HG03520 (cell line): ENCODE measurements around the gene TPK1.
"Not testable (repeated sequence)": the region's sequence is repeated elsewhere in the genome, so short reads cannot be mapped to it uniquely, and the experiment has no call there.

Source experiments
- ATAC-seq: cut with Tn5 transposase; IDR thresholded peaks from one replicate; pipeline ENCODE4 v1.9.1; 2021; ENCODE audit warnings: mild to moderate bottlenecking, moderate library complexity; ENCODE audit not compliant: unreplicated experiment

The TPK1 gene

DNA sequence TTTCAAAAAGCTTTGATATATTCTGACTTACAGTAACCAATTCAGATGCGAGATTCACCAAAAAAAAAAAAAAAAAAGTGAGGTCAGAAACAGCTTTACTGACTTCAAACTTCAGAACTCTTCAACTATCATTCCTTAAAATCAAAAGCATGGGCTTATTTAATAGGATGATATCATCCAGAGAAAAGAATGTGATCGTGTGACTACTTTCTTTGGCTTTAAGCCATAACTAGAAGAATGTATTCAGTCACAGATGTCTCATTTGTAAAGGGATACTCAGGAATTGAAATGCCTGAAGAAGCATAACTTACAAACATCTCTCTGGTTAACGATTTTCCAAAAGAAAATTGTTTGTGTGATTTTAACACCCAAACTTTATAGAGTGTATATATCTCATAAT is 11.5 kb downstream of the TPK1 start:
- no peak for ATAC-seq

DNA sequence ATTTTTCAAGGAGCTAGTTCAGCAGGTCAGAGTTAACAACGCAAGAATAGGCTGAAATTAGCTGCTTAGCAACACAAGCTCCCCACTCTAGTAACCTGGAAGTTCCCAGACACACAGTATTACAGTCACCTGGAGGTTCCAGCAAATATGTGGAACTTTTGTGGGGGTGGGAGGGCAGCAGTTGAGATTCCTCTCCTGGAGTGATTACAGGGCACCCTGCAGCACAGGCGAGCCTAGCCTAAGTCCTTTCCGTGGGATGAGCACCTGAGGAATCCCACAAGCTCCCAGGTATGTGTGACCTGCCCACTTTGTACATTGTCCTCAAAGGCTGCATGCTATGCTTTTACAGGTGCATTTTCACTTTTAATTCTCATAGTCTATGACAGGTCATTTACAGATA is 13.6 kb downstream of the TPK1 start:
- no peak for ATAC-seq

DNA sequence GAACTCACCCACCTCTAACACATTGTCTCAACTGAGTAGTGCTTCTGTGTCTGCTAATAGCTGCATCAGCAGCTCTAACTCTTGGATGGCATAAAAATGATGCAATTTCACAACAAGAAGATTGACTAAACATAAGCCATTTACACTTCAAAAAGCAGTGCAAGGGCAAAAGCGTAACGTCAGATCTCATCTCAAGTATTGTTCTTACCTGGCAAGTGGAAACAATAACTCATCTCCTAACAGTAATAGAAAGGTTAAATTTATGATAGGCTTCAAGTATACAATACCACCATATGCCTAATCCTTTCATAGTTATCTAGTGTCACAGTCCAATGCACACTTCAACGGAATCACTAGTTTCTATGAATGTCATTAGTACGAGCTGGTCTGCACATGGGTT is 14.8 kb downstream of the TPK1 start:
- ATAC-seq = peak; percentile 45

DNA sequence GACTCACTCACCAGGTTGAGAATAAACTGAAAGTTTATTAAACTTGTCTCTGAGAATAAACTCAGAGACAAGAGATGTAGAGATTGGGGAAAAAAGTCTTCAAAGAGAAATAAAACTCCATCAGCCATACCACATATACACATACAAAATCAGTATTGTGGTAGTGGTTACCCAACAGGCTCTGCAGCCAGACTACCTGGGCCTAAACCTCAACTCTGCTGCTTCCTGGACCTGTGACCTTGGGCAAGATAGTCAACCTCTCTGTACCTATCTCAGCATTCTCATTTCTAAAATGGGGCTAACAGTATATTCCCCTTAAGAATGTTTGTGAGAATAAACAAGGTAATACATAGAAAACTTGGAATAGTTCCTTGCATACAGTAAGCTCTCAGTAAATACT is 15.3 kb downstream of the TPK1 start:
- peak; percentile 25 for ATAC-seq

DNA sequence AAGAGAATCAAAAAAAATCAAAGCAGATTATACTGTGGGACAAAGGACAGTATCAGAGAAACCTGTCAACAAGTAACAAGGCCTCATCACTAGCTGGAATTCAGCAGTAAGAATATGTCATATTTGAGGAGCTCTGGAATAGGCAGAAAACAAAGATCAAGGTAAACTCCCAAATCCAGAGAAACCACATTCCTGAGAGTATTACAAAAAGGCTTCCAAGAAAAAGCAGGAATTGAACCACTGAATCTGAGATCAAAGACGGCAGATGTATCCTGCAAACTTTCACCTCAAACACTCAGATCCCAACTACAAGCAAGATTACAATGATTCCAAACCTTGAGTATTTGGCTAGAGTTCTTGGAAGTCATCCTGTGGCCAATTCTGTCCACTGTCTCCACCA is 16.3 kb downstream of the TPK1 start:
- ATAC-seq = no peak

DNA sequence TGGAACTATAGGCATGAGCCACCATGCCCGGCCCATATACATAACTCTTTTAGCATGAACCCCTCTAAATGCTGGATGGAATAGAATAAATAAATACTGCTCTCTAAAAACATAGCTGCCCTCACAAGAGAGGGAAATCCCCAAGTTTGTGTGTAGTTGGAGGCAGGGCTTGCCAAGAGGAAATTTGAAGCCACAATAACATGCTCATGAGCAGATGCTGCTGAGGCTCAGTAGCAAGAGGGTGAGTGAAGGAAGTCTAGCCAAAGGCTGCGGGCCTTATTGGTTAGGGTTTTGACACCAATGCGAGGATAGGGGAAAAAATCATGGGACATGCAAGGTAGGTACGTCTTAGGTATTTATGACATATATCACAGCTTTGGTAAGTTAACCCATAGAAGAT is 17.3 kb downstream of the TPK1 start:
- ATAC-seq = peak; percentile 54

DNA sequence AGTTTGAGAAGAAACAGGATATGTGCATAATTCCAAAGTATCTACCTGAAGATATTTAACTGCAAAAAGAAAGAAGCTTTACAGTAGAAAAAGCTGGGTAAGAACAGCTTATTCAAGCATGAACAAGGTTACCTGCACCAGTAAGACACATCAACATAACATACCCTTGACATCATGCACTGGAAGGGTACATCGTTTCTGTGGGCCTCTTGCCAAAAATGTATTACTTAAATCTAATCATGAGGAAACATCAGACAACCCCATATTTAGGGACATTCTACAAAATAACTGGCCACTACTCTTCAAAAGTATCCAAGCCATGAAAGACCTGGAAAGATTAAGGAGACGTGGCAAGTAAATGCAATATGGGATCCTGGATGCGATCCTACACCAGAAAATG is 18.9 kb downstream of the TPK1 start:
- no peak for ATAC-seq

DNA sequence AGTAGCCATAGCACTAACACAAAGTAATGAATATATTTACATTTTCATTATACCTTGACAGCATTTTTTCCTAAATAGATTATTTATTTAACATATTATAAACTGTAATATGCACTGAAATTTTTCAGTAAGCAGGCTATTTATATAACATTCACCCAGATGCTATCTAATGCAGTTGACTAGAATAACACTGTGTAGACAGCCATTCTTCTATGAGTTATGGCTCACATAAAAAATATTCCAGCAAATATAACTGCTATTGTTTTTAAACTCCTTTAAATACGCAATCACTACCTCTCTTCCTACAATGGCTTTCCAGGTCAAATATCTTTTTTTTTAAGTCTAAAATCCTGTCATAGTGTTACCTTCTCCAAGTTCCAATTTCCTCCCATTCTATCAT is 21.6 kb downstream of the TPK1 start:
- ATAC-seq = no peak

DNA sequence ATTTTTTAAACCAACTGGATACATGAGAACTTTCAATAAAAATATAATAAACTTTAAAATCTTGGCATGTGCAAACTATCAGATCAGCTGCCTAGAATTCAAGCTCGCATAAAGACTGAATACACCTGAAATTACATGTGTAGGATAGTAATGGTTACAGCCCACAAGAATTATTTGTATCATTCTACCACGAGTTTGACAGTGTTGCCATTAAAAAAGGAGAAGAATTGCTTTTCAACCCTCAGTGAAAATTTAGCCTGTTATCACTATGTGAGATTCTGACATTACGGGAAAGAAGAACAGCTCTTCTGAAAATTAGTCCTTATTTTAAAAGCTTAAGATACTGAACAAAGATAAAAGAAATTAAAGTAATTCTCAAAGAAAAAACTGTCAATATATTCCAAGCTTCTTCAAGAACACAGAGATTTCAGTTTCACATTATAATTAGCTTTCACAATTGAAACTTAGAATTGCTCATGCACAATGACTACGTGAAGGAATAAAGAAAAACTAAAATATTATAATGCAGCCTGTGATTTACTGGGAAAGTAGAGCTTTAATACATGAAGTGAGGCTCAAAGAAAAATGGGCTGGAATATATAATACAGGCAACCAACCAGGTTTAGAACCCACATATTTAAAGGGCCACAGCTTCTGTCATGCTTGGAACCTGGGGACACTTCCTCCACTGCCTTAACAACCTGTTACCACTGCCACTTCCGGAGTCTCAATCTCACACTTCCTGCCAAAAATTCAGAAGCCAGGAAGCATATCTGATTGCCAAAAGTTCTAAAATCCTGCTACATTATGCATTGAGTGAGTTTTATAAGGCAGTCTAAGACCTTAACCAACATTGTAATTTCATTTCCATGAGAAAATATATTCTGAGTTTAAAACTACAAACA is 23.2 kb downstream of the TPK1 start:
- ATAC-seq = peak; percentile 90

DNA sequence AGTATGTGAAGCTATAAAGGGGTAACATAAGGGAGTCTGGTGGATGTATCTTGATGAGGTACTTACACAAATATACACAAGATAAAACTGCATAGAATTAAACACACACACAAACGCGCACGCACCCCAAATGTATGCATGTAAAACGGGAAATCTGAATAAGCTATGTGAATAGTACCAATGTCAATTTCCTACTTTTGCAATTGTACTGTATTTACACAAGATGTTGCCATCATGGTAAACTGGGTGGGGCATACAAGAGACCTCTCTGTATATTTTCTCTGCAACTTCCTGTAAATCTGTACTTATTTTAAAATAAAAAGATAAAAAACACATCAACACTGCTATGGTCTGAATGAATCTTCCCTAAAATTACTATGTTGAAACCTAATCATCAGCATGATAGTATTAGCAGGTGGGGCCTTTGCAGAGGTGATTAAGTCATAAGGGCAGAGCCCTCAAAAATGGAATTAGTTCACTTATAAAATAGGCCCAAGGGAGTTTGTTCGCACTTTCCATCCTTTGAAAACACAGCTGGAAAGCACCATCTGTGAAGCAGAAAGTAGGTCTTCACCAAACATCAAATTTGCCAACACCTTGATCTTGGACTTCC is 30.1 kb downstream of the TPK1 start:
- no peak for ATAC-seq

DNA sequence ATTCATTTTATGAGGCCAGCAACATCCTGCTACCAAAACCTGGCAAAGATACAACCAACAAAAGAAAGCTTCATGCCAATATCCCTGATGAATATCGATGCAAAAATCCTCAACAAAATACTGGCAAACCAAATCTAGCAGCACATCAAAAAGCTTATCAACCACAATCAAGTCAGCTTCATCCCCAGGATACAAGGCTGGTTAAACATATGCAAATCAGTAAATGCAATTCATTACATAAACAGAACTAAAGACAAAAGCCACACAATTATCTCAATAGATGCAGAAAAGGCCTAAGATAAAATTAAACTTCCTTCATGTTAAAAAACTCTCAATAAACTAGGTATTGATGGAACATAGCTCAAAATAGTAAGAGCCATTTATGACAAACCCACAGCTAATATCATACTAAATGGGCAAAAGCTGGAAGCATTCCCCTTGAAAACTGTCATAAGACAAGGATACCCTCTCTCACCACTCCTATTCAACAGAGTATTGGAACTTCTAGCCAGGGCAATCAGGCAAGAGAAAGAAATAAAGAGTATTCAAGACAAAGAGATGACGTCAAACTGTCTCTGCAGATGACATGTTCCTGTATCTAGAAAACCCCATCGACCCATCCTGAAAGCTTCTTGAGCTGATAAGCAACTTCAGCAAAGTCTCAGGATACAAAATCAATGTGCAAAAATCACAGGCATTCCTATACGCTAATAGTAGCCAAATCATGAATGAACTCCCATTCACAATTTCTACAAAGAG is 35.0 kb downstream of the TPK1 start:
- ATAC-seq = not testable (repeated sequence)

DNA sequence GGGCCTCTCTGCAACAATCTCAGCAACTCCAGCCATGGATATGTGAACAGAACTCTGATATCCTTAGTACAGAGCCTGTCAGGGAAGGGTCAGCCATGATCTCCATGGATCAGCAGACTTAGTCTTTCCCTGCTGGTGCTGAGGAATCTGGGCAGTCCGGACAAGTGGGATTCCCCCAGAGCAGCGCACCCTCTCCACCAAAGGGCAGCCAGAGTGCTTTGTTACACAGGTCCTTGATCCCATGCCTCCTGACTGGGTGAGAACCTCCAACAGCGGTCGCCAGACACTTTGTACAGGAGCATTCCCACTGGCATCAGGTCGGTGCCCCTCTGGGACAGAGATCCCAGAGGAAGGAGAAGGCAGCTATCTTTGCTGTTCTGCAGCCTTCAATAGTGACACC is 38.9 kb downstream of the TPK1 start:
- ATAC-seq = no peak

DNA sequence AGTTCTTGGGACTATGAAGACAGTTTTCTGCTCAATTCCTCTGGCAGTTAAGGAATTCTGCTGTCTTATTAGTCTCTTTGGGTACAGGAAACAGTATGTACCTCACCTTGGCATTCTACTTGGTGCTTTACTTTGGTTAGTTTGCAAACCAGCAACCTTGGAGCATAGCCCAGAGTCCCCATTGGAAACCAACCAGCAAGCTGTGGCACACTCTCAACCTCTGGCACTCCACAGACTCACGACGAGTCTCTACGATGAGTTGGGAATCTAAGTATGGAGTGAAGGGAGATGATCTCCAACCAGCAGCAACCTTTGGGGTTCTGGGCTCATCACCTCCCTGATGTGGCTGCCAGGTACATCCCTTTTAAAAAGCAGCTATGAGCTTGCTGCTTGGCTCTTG is 43.8 kb downstream of the TPK1 start:
- no peak for ATAC-seq

DNA sequence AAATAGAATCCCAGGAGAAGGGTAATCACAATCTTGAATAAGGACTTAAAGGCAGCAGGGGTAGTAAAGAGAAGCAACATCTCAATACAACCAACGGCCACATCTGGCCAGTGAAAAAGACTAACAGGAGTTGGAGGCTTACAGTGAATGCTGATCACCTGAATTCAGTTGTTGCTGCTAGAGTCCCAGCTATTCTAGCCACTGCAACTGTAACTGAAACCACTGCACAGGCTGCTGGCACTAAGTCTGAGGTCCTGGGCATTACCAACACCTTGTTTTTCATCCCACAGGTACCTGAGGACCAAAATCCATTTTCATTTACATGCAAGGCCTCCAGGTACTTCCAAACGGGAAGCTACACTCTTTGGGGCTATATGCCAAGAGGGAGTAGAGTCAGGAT is 44.4 kb downstream of the TPK1 start:
- no peak for ATAC-seq

DNA sequence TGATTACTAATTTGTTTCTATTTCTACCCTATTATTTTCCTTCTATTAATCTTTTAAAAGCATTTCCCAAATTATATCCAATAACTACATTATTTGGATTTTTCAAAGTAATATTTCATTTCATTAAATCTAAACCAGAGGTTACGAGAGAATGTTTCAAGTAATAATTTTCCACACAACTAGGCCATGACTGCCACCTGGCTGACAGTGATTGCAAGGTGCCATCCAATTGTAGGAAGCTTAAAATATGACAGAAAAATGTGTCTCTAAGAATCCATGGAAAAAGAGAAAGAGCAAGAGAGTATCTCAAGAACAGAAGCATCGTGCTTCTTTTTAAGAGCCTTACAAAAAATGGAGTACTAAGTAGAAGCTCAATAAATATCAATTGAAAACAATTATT is 48.7 kb downstream of the TPK1 start:
- no peak for ATAC-seq

DNA sequence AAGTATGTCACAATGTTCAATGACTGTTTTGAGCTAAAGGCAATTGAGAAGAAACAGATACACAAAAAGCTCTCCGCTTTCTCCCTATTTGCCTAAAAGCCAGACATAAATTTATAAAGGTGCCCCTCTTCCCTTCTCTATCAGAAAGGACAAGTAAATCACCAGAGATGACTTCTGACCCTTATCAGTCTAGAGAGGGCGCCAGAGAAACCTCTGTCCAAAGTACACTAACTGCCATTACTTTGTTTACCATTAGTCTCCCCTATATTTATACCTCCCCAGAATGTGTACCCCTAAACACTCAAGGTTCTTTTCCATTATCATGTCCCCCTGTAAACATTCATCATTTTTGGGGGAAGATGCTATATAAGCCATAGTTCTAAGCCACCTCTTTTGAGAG is 49.3 kb downstream of the TPK1 start:
- peak; percentile 60 for ATAC-seq

DNA sequence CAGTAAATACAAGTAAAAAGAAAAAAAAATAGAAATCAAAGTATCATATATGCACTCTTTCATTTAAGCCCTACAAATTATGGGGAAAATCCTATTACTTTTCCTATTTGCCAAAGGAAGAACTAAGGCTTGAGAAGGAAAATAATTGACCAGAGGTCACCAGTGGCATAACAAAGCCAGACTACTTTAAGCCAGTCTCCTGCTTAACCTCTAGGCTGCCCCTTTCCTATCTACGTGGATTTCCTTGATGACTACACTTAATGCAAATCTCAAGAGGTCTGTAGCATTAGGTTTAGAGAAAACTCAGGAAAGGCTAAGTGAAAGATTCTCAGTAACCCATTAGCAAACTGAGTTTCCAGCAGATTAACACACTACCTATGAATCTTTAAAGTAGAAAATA is 49.8 kb downstream of the TPK1 start:
- peak; percentile 14 for ATAC-seq

DNA sequence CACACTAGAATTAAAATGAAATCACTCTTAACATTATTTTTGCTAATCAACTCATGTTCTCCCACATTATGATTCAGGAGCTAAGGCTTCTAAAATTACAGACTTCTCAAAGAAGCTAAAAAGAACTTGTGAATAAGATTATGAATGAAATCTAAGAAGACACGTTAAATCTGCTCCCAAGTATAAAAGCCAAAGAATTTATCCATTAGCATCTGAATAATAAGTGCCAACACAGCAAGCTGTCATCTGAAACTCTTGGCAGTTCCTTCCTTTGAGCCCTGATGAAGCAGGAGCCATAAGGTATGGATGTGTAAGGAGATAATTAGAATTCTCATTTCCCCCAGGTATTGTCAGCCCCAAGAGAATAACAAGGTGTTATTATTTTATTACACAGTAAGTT is 50.3 kb downstream of the TPK1 start:
- no peak for ATAC-seq

DNA sequence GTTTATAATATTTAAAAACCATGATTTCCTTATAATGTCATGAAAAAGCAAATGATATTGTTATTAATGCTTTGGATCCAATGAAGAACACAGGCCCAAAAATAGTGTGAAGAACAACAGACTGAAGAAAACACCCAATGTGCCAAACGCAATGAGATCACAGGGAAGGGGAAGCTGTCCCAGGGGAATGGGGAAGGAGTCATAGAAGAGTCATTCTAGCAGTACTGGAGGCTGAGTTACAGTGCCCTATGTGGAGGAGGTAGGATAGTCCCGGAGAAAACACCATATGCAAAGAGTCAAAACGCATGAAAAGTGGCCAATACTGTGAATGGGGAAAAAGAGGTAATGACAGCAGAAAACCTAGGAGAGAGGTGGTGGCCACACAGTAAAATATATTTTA is 50.9 kb downstream of the TPK1 start:
- no peak for ATAC-seq

DNA sequence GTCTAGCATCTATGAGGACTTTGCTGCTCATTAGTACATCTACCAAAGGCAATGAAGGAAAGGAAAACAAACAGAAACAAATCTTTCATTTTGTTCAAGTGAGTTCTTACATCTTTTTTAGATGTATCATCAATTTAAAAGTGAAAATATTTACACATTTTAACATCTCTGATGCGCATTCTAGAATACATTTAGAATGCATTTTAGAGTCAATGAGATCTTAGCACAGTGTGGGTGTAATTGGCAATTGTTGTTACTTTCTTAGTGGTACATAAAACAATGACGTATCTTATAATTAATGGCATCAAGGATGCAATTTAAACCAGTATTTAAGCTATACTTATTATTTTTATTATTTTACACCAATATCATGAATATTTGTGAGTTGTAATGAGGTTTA is 51.4 kb downstream of the TPK1 start:
- ATAC-seq = no peak

DNA sequence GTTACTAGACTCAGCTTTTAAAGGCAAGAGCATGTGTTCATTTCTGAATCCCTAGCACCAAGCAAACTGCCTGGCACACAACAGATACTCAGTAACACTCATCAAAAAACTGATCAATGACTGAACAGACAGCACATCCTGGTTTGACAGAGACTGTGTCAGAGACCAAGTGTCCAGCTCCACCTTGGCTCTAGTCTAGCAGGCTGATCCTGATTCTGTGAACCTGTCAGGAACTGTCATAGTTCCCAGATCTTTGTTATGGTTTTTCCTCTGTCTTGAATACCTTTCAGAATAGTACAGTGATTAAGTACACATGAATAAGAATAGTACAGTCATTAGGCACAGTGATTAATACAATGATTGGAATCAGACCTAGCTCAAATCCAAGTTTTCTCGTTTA is 53.0 kb downstream of the TPK1 start:
- no peak for ATAC-seq

DNA sequence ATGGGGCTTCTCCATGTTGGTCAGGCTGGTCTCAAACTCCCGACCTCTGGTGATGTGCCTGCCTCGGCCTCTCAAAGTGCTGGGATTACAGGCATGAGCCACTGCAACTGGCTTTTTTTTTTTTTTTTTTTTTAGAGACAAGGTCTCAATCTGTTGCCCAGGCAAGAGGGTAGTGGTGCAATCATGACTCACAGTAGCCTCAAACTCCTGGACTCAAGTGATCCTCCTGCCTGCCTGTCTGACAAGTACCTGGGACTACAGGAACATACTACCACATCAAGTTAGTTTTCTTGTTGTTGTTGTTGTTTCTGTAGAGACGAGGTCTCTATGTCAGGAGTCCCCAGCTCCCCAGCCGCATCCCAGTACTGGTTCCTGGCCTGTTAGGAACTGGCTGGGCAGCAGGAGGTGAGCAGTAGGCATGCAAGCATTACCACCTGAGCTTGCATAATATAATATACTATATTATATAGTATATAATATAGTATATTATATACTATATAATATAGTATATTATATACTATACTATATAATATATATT is 55.7 kb downstream of the TPK1 start:
- no peak for ATAC-seq
